ENCODE results near the gene CEPT1. TPM values are rescaled to one million over a fixed set of nuclear protein-coding genes. Genes with fewer than 3 reads are reported as not detected.

The CEPT1 gene
- total and polyA plus RNA-seq, 2 of the 13 experiments (the other 11 are each of a cell fraction or from before 2014, with no cell fraction given) = 35.7 to 48.2 TPM

DNA sequence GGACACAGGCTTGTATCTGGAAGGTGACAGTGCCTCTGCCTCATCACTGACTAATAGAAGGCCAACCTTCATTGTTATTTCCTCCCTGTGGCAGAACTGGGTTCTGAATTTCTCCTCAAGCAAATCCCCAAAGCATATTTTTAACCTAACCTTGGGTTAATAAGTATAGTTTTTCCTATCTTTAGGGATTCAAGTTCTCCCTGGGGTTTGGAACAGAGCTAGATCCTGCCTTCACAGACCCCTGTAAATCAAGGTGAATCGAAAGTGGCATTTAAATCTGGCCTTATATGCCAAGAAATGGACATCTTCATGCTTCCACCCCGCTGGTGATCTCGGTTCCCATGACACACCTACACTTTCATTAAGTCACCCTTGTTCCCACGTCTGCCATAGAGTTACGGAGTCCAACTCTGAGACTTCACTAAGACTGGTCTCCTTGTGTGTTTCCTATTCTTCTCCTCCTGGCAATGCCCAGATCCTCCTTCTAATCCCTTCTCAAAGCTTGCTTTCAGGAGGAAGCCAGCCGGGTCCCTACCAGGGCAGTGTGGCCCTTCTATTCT is 83.2 kb downstream of the CEPT1 start:
- in situ Hi-C loops (cut with HindIII; ENCODE audit: extremely low pct_ligation_motif_present, low pct_unique_long_range_greater_than_20kb) (loop anchor here (5.0 kb wide), 2 partner anchors 109 to 179 kb away; no protein-coding TSS in a partner anchor), intact Hi-C loops (cut with micrococcal nuclease; ENCODE audit: unreplicated experiment) (loop anchor here (1.0 to 5.0 kb wide), 4 partner anchors 111 to 191 kb away; no protein-coding TSS in a partner anchor)
- no peaks in the 10 kb centered on the region for H3K36me3 ChIP-seq (replicated peaks in 1 of 2; ENCODE audit: control insufficient read depth in 1 of 2, insufficient read depth in 2 of 2, low read length in 2 of 2)
- peak overlapping the region in 1 of 3 experiments; percentile 39; a peak in 1 of 6 replicates for H3K4me3 ChIP-seq (replicated peaks in 1 of 3; ENCODE audit: insufficient read depth in 1 of 3, low read depth in 2 of 3, low read length in 3 of 3)
- TF ChIP-seq TMF1 (CRISPR knock-in tag; IDR thresholded peaks at IDR 0.05; ENCODE audit: low read depth) (no peak), ZNF124 (CRISPR knock-in tag; IDR thresholded peaks at IDR 0.05) (0 out of 2 replicates have a peak, but pooled peaks have one; percentile 7), HIC2 (CRISPR knock-in tag; IDR thresholded peaks at IDR 0.05; ENCODE audit: low read depth) (no peak), ZBTB38 (CRISPR knock-in tag; IDR thresholded peaks at IDR 0.05) (no peak), FOXM1 (CRISPR knock-in tag; IDR thresholded peaks at IDR 0.05) (no peak), ONECUT2 (CRISPR knock-in tag; IDR thresholded peaks at IDR 0.05) (no peak), ZNF331 (CRISPR knock-in tag; IDR thresholded peaks at IDR 0.05) (0 out of 2 replicates have a peak, but pooled peaks have one; percentile 6), MAFK (conservative IDR thresholded peaks at IDR 0.05 in 1 of 2, IDR thresholded peaks at IDR 0.05 in 1 of 2; ENCODE audit: low read length in 2 of 2) (no peak), MED1 (CRISPR knock-in tag; IDR thresholded peaks at IDR 0.05) (no peak), FOXO1 (CRISPR knock-in tag; IDR thresholded peaks at IDR 0.05) (no peak), HMG20A (CRISPR knock-in tag; IDR thresholded peaks at IDR 0.05; ENCODE audit: borderline replicate concordance) (no peak), ZNF275 (CRISPR knock-in tag; IDR thresholded peaks at IDR 0.05; ENCODE audit: borderline replicate concordance) (no peak), HHEX (CRISPR knock-in tag; IDR thresholded peaks at IDR 0.05) (no peak), GATA4 (IDR thresholded peaks at IDR 0.05; ENCODE audit: borderline replicate concordance, low read depth) (no peak), TAF1 (CRISPR knock-in tag; IDR thresholded peaks at IDR 0.05) (no peak), RBM39 (IDR thresholded peaks at IDR 0.05; ENCODE audit: low read depth, low read length, poor library complexity, severe bottlenecking) (no peak), ZNF75D (CRISPR knock-in tag; IDR thresholded peaks at IDR 0.05; ENCODE audit: borderline replicate concordance) (no peak), HOXA3 (CRISPR knock-in tag; IDR thresholded peaks at IDR 0.05) (0 out of 2 replicates have a peak, but pooled peaks have one; percentile 0)
- no peaks in the 10 kb centered on the region; a peak in 1 of 5 replicates for H3K27me3 ChIP-seq (ENCODE audit: control insufficient read depth in 1 of 2, insufficient read depth in 2 of 2, low read length in 2 of 2)
- H3K9me3 ChIP-seq (ENCODE audit: low read length) = no peaks in the 10 kb centered on the region
- WGBS (ENCODE audit: low lambda C conversion rate) = 65% methylated on average over 6 of the region's 6 CpGs
- H3K4me1 ChIP-seq (ENCODE audit: insufficient read depth, low read length) = peaks cover 59% of the 10 kb centered on the region
- H3K27ac ChIP-seq (ENCODE audit: extremely low read length, insufficient read depth, low read length) = no peak overlapping the region
- DNase-seq (ENCODE audit: low spot score) = no peak
- BruUV-seq (replicated peaks) = no TSS peak
- no peak for ATAC-seq
- no peak overlapping the region for H3K9ac ChIP-seq (ENCODE audit: insufficient read depth, low read depth, low read length)
- no peaks in the 10 kb centered on the region for H3K79me2 ChIP-seq (ENCODE audit: insufficient read depth, low read length)
- H2AFZ ChIP-seq (ENCODE audit: low read length) = peak overlapping the region; percentile 54
- H3K4me2 ChIP-seq (ENCODE audit: low read depth, low read length) = peak overlapping the region; percentile 71
- no peaks in the 10 kb centered on the region for H4K20me1 ChIP-seq (ENCODE audit: insufficient read depth, low read length)
- ChIA-PET CTCF (ENCODE audit: low intra/inter-chr PET ratio, low total read pairs) (interaction anchor here (1.1 to 5.1 kb wide), 4 partner anchors 47 to 177 kb away, joined by 3 to 77 read pairs (median 10); no protein-coding TSS in a partner anchor), POLR2A (interaction anchor here (1.7 kb wide), 1 partner anchor 111 kb away, joined by 6 read pairs; no protein-coding TSS in a partner anchor)
- FAIRE-seq = peak; percentile 15

Measured in HepG2 (cell line).